HG03066 (cell line): ENCODE measurements around the gene SPSB3.

ENCODE experiments used
- ATAC-seq: cut with Tn5 transposase; IDR thresholded peaks from one replicate; pipeline ENCODE4 v1.9.1; 2021; ENCODE audit warnings: low read depth; ENCODE audit not compliant: unreplicated experiment

The SPSB3 gene

GRCh38 chr16:1775846-1776671 is 6.3 kb downstream of the SPSB3 start:
- no peak for ATAC-seq

- no peak for ATAC-seq
Measured at GRCh38 chr16:1775006-1775845, 7.1 kb downstream of the SPSB3 start.

- no peak for ATAC-seq
Measured at GRCh38 chr16:1774448-1774780, 8.0 kb downstream of the SPSB3 start.

GRCh38 chr16:1773703-1774447 is 8.5 kb downstream of the SPSB3 start:
- peak; percentile 13 for ATAC-seq

- peak; percentile 42 for ATAC-seq
Measured at GRCh38 chr16:1772908-1773702, 9.3 kb downstream of the SPSB3 start, which contains the start of gene MRPS34. Gene MRPS34 (minus strand): TSS chr16:1773134. CDS start chr16:1773119, 15 bp downstream.

- ATAC-seq, result no peak
Measured at GRCh38 chr16:1772362-1772907, 9.9 kb downstream of the SPSB3 start, which contains the start of gene EME2. Gene EME2 (plus strand): TSS chr16:1772810. CDS start chr16:1773228, 418 bp downstream.

- no peak for ATAC-seq
Measured at GRCh38 chr16:1771864-1772361, 10.5 kb downstream of the SPSB3 start.

GRCh38 chr16:1771188-1771863 is 11.0 kb downstream of the SPSB3 start, which contains the start of gene NME3:
Gene NME3 (minus strand): TSS chr16:1771543. CDS start chr16:1771534, 9 bp downstream.
- no peak for ATAC-seq

- ATAC-seq, result no peak
Measured at GRCh38 chr16:1770328-1771187, 11.8 kb downstream of the SPSB3 start.

GRCh38 chr16:1769402-1770300 is 12.7 kb downstream of the SPSB3 start:
- no peak for ATAC-seq

GRCh38 chr16:1768767-1769401 is 13.5 kb downstream of the SPSB3 start:
- no peak for ATAC-seq

- ATAC-seq, result no peak
Measured at GRCh38 chr16:1768061-1768766, 14.2 kb downstream of the SPSB3 start.

GRCh38 chr16:1767116-1767994 is 15.0 kb downstream of the SPSB3 start:
- ATAC-seq, result no peak

- no peak for ATAC-seq
Measured at GRCh38 chr16:1766701-1767100, 15.7 kb downstream of the SPSB3 start.

GRCh38 chr16:1766231-1766630 is 16.1 kb downstream of the SPSB3 start:
- no peak for ATAC-seq
